Islet precursor cell (in vitro differentiated cells): ENCODE measurements around the gene POFUT2.

Experiments used
- DNase-seq: peaks from one replicate; pipeline ENCODE4 v3.0.0-alpha.2; 2018

Gene POFUT2

DNA sequence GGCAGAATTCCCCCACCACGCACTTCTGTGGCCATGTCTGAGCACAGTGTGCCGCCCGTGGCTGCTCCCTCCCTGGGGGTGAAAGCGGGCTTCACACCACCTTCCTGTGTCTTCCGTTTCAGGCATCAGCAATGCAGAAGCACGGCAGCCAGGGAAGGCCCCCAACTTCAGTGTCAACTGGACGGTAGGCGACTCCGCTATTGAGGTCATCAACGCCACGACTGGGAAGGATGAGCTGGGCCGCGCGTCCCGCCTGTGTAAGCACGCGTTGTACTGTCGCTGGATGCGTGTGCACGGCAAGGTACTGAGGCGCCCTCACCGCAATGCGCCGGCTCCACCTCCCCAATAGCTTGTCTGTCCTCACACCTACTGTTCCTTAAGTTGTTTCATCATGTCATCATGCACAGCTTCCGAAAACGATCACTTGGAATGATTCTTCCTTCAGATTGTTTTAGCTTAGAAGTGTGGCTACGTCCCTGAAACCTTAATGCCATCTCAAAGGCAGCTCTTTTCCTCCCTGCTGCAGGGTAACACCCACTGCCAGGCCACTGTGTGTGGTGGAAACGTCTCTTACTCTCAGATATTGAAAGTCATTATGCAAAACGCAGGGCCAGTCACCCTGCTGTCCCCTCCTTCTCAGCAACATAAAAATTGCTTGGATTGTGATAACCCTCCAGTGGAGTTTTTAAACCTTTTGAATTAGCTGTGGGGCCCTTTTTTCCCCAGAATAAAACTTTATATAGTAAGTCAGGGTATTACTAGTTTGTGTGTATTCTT is 66.8 kb downstream of the POFUT2 start:
- no peak for DNase-seq

DNA sequence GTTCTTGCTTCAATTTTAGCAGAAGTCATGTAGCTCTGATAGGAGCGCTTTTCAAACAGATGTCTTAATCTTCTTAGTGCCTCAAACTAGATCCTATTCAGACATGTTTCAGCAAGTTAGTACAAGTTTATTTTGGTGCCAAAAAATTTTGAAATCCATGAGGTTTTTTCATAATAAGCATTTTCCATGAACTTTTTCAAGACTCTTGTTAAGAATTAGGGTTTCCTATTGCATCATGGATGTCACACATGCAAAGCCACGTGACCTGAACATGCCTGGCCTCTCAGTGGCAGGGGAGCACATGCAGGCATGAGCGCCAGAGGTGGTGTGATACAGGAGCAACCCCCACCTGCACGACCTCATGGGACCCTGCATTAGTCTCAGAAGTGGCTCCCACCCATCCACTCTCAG is 67.6 kb downstream of the POFUT2 start:
- no peak for DNase-seq

DNA sequence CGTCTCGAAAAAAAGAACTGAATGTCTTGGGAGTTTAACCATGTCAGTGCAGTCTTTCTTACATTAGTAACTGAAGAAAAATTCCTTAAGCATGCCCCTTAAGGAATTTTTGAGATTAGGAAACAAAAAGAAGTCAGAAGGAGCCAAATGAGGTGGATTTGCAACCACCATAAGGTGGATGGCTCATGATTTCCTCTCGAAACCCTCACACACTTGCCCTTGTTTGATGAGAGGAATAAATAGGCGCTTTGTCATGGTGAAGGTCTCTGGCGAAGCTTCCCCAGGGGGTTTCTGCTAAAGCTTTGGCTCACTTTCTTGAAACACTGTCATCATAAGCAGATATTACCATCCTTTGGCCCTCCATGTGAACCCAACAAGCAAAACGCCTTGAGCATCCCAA is 68.2 kb downstream of the POFUT2 start:
- no peak for DNase-seq

DNA sequence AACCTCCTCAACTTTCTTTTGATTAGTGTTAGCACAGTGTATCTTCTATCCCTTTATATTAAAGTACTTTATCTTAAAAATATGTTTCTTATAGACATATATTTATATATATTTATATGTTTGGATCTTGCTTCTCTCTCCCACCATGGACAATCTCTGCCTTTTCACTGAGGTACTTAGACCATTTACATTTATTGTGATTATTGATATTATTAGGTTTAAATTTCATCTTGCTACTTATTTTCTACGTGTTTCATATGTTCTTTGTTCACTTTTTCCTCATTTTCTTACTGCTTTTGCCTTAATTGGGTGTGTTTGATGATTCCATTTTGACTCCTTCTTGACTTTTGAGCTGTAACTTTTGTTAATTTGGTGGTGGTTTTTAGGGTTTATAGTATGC is 70.7 kb downstream of the POFUT2 start:
- no peak for DNase-seq

DNA sequence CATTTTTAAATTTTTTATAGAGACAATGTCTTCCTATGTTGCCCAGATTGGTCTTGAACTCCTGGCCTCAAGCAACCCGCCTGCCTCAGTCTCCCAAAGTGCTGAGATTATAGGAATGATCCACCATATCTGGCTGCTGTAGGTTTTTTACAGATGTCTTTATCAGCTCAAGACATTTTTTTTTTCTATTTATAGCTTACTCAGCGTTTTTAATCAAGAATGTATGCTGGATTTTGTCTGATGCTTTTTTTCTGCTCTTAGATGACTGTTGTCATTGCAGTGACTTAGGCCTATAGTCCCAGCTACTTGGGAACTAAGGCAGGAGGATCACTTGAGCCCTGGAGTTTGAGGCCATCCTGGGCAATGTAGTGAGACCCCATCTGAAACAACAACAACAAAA is 72.5 kb downstream of the POFUT2 start:
- DNase-seq = no peak
